Activated CD8-positive, alpha-beta memory T cell treated with anti-CD3 and anti-CD28 coated beads for 1 hour (primary cell): ENCODE measurements around the gene LCN2.
"Not testable (repeated sequence)": the region's sequence is repeated elsewhere in the genome, so short reads cannot be mapped to it uniquely, and the experiment has no call there.

ENCODE experiments used
- DNase-seq, 2 donors: peaks; one replicate each; pipeline ENCODE4 v3.0.0-alpha.2; 2020; ENCODE audit warnings: low read depth in 1 of 2; ENCODE audit errors: extremely low read depth in 1 of 2

Gene LCN2

DNA sequence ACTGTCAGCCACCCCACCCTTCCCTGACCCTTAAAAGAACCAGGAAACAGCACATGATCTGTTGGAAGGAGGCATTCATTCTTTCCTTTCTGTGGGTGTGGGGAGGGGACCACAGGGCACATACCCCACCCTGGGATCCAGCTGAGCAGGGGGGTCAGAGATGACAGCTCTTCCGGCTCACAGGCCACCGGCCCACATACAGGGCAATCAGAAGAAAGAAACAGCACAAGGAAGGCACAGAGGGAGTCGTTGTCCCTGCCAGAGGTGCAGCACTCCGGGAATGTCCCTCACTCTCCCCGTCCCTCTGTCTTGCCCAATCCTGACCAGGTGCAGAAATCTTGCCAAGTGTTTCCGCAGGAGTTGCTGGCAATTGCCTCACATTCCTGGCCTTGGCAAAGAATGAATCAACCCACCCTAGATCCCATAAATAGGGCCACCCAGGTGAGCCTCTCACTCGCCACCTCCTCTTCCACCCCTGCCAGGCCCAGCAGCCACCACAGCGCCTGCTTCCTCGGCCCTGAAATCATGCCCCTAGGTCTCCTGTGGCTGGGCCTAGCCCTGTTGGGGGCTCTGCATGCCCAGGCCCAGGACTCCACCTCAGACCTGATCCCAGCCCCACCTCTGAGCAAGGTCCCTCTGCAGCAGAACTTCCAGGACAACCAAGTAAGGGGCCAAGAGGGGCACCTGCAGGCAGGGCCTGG is at the start of gene LCN2:
TSS of gene LCN2 (plus strand) at position 453 of the 701 bp plus-strand sequence. CDS start at position 526, 73 bp downstream.
- DNase-seq: no peak

DNA sequence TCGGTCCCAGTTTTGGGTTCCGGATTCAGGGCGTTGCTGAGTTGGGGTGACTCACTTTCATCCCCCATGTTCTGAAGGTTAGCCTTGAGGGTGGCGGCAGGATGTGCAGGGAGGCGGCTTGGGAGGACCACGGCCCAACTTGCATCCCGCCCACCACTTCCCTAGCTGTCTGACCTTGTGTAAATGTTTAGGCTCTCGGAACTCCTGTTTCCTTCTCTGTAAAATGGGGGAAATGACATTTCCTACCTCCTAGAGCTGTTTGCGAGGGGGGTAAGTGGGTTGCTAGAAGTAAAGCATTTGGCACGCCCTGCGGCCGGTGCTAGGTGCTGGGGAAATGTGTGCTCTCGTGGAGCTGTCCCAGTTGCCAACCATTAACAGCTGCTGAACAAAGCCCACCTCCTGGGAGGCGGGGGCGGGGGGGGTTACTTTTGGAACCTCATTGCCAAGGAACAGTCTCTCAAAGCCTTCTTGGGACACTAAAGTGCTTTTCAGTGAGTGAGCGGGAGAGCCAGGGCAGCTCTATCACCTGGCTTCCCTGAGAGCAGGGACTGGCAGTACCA is 49.2 kb upstream of the LCN2 start:
- DNase-seq: no peak

- DNase-seq: no peak
These were observed 48.7 kb upstream of the LCN2 start for GRCh38 chr9:128100581-128100980.

DNA sequence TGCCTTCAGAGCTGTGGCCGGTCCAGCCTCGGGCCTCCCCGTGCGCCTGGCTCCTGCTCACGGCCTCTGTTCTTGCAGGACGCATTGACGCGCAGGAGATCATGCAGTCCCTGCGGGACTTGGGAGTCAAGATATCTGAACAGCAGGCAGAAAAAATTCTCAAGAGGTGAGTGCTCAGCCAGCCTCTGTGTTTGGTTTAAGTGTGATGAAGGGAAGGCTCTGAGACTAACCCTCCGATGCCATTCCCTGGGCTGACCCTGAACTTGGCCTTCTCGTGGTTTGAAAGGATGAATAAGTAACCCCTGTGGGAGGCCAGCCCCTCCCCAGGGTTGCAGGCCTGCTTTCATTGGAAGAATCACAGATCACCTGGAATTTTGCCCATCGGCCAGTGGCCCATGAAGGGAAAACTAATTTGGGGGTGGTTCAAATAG is 48.0 kb upstream of the LCN2 start:
- no peak for DNase-seq

DNA sequence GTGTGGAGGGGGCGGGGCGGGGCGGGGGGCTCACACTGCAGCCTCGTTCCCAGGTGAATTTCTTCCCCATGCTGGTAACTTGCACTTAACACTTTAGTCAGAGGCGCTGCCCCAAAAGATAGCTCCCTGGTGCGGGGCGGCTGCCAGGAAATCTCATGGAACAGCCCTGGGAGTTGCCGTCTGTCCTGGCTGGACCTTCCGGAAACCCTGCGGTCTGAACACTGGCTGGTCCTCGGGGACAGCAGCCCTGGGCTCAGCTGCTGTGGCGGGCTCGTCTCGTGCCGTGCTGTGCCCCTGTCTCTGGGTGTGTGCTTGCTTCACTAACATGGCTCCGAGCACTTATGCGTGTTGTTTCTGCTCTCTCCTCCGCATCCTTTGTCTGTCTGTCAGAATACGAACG is 47.6 kb upstream of the LCN2 start:
- no peak for DNase-seq

GRCh38 chr9:128102196-128102595 is 47.1 kb upstream of the LCN2 start:
- no peak for DNase-seq

- no peak for DNase-seq
These were observed 46.2 kb upstream of the LCN2 start for GRCh38 chr9:128102861-128103588.

DNA sequence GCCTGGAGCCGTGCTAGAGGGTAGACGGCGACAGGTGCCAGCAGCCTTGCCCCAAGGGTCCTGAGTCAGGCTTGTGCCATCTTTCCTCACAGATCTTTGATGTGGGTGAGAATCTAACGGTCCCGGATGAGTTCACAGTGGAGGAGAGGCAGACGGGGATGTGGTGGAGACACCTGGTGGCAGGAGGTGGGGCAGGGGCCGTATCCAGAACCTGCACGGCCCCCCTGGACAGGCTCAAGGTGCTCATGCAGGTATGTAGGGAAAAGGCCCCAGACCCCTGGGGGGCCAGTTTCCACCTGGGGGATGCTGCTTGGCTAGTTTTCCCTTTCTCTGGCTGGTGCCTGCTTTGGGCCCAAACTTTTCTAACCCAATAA is 45.7 kb upstream of the LCN2 start:
- DNase-seq: no peak

- no peak for DNase-seq
These were observed 45.1 kb upstream of the LCN2 start for GRCh38 chr9:128104171-128104618.

- no peak for DNase-seq
These were observed 43.6 kb upstream of the LCN2 start for GRCh38 chr9:128105538-128106175.

DNA sequence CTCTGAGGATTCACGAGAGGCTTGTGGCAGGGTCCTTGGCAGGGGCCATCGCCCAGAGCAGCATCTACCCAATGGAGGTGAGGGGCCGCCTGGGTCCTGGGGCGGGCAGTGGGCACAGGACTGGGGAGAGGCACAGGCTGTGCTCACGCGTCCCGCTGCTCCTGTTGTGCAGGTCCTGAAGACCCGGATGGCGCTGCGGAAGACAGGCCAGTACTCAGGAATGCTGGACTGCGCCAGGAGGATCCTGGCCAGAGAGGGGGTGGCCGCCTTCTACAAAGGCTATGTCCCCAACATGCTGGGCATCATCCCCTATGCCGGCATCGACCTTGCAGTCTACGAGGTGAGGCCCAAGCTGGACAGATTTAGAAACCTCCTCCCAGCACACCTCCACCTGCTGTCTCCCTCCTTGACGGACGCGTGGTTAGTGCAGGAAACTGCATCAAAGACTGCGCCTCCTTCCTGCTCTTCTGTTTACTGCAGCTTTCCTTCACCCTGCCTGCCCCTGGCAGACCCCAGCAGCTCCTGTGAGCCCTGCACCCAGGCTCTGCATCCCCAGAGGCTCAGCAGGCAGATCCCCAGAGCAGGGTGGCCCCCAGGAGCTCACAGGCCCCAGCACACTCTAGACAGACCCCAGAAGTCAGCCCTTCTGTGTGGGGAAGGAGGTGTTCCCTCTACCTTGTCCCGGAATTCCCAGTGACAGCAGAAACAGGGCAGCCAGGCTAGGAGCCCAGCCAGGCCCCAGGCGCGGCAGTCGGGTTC is 42.9 kb upstream of the LCN2 start:
- DNase-seq: no peak

DNA sequence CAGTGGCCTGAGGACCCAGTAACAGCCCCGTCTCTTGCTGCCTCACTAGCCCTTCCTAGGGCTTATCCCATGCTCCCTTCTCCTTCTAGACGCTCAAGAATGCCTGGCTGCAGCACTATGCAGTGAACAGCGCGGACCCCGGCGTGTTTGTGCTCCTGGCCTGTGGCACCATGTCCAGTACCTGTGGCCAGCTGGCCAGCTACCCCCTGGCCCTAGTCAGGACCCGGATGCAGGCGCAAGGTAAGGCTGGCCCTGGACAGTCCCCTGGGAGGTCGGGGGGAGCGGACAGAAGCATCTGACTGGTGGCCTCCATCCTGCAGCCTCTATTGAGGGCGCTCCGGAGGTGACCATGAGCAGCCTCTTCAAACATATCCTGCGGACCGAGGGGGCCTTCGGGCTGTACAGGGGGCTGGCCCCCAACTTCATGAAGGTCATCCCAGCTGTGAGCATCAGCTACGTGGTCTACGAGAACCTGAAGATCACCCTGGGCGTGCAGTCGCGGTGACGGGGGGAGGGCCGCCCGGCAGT is 42.2 kb upstream of the LCN2 start:
- DNase-seq: no peak

GRCh38 chr9:128107468-128108268 is 41.6 kb upstream of the LCN2 start:
- DNase-seq: no peak

- DNase-seq: no peak
These were observed 40.8 kb upstream of the LCN2 start for GRCh38 chr9:128108269-128109049.

- no peak for DNase-seq
These were observed 40.1 kb upstream of the LCN2 start for GRCh38 chr9:128109050-128109709.

GRCh38 chr9:128111726-128112125 is 37.5 kb upstream of the LCN2 start:
- not testable (repeated sequence) for DNase-seq

GRCh38 chr9:128113526-128114325 is 35.5 kb upstream of the LCN2 start:
- no peak for DNase-seq
